A673 (cell line): ENCODE data around the gene RAB27B. TPM values are rescaled to one million over a fixed set of nuclear protein-coding genes. Genes with fewer than 3 reads are reported as not detected.

Source experiments
- BruUV-seq: library from RNA; stranded (reverse); fragments of 400-500 nt; replicated peaks from 2 replicates; lab custom pipeline; 2021; lab: Mats Ljungman, UMichigan
- CTCF ChIA-PET: fragments of 300-600 bp; sonication (Branson Sonifier 250); formaldehyde crosslinking; loops from one replicate; lab custom pipeline; 2022; ENCODE audit warnings: antibody characterized with exemption; lab: Charles Lee
- POLR2A ChIA-PET: fragments of 300-600 bp; sonication (Branson Sonifier 250); formaldehyde crosslinking; loops from one replicate; lab custom pipeline; 2022; ENCODE audit warnings: antibody characterized with exemption; ENCODE audit not compliant: low non-redundant PET; lab: Charles Lee
- DNase-seq: peaks from one replicate; pipeline ENCODE4 v3.0.0-alpha.2; 2015; ENCODE audit warnings: low spot score
- H3K27ac ChIP-seq: fragments of 200-600 bp; sonication (generic); 2 replicates; pipeline ENCODE4 v1.5.1; 2016; ENCODE audit warnings: mixed run types, low read depth, mild to moderate bottlenecking, mixed read lengths, antibody characterized with exemption, low read length; ENCODE audit not compliant: poor library complexity, severe bottlenecking
- H3K27me3 ChIP-seq: fragments of 200-600 bp; sonication (generic); replicated peaks from 2 replicates; pipeline ENCODE4 v1.6.1; 2017; ENCODE audit warnings: mixed run types, low read depth, mild to moderate bottlenecking, mixed read lengths, antibody characterized with exemption, low read length; ENCODE audit not compliant: insufficient read depth, poor library complexity
- H3K36me3 ChIP-seq: fragments of 200-600 bp; sonication (generic); 2 replicates; pipeline ENCODE4 v1.6.1; 2016; ENCODE audit warnings: mixed run types, mild to moderate bottlenecking, mixed read lengths, antibody characterized with exemption, low read length; ENCODE audit not compliant: insufficient read depth, poor library complexity, severe bottlenecking
- H3K4me1 ChIP-seq: fragments of 200-600 bp; sonication (generic); 2 replicates; pipeline ENCODE4 v1.6.1; 2017; ENCODE audit warnings: mixed run types, mild to moderate bottlenecking, mixed read lengths, antibody characterized with exemption, low read length; ENCODE audit not compliant: insufficient read depth, poor library complexity, severe bottlenecking
- H3K4me3 ChIP-seq: fragments of 200-600 bp; sonication (generic); 2 replicates; pipeline ENCODE4 v1.5.1; 2016; ENCODE audit warnings: low read depth, mixed run types, mild to moderate bottlenecking, mixed read lengths, low read length; ENCODE audit not compliant: poor library complexity, severe bottlenecking
- H3K9me3 ChIP-seq: fragments of 200-600 bp; sonication (generic); 2 replicates; pipeline ENCODE4 v1.6.1; 2016; ENCODE audit warnings: mixed run types, low read depth, mild to moderate bottlenecking, mixed read lengths, antibody characterized with exemption, low read length; ENCODE audit not compliant: poor library complexity, severe bottlenecking
- CTCF ChIP-seq: fragments of 300-800, 200-600 bp; sonication (generic); conservative IDR thresholded peaks from 2 replicates; pipeline ENCODE4 v1.5.1; 2017; ENCODE audit warnings: low read depth, mild to moderate bottlenecking, antibody characterized with exemption, low read length, moderate library complexity, mixed read lengths
- EZH2 ChIP-seq: fragments of 200-600 bp; sonication (generic); IDR thresholded peaks from 2 replicates; pipeline ENCODE4 v1.6.1; 2017; ENCODE audit warnings: borderline replicate concordance, low read depth, mild to moderate bottlenecking, mixed read lengths, antibody characterized with exemption, low read length; ENCODE audit not compliant: poor library complexity, severe bottlenecking
- intact Hi-C: fragments of 100-400 bp; cut with micrococcal nuclease; formaldehyde crosslinking; loops from one replicate; pipeline ENCODE4 v1.10.0; 2022; ENCODE audit not compliant: unreplicated experiment
- total RNA-seq: library from RNA; stranded (reverse); gene quantifications from 2 replicates; pipeline ENCODE4 v1.2.3, GENCODE V29; 2021

Gene RAB27B
- total RNA-seq, 1 experiment from 2014 or later, result not detected

GRCh38 chr18:54883816-54884604 lies 55.7 kb downstream of the RAB27B start:
- POLR2A ChIA-PET, result no interaction called here
- no TSS peak for BruUV-seq
- Histone ChIP-seq H3K9me3 (no peaks in the 10 kb centered on the region), H3K27ac (no peak overlapping the region), H3K4me3 (no peak overlapping the region), H3K36me3 (no peaks in the 10 kb centered on the region), H3K4me1 (no peaks in the 10 kb centered on the region), H3K27me3 (peaks cover 71% of the 10 kb centered on the region)
- TF ChIP-seq EZH2 (no peak), CTCF (no peak)
- no peak for DNase-seq
- intact Hi-C loops, result no loop called here
- CTCF ChIA-PET, result no interaction called here

- CTCF ChIA-PET, result no interaction called here
These were observed 60.1 kb downstream of the RAB27B start for GRCh38 chr18:54888378-54888777.

GRCh38 chr18:54888933-54889332 lies 60.7 kb downstream of the RAB27B start:
- Histone ChIP-seq H3K4me3 (no peak overlapping the region), H3K4me1 (no peaks in the 10 kb centered on the region), H3K9me3 (no peaks in the 10 kb centered on the region), H3K36me3 (no peaks in the 10 kb centered on the region), H3K27me3 (peaks cover 59% of the 10 kb centered on the region), H3K27ac (no peak overlapping the region)
- no peak for TF ChIP-seq EZH2
- no peak for DNase-seq
- intact Hi-C loops, result no loop called here
- ChIA-PET POLR2A (no interaction called here), CTCF (no interaction called here)
- BruUV-seq, result no TSS peak

More at GRCh38 chr18:54888378-54888777, 60.1 kb downstream of the RAB27B start:
- H3K9me3 ChIP-seq, result no peaks in the 10 kb centered on the region
- no peaks in the 10 kb centered on the region for H3K4me1 ChIP-seq
- intact Hi-C loops, result no loop called here
- no peak for DNase-seq
- no peak overlapping the region for H3K27ac ChIP-seq
- H3K4me3 ChIP-seq, result no peak overlapping the region
- no peaks in the 10 kb centered on the region for H3K36me3 ChIP-seq
- no TSS peak for BruUV-seq
- peaks cover 59% of the 10 kb centered on the region for H3K27me3 ChIP-seq
- POLR2A ChIA-PET, result no interaction called here
- no peak for TF ChIP-seq CTCF
- no peak for TF ChIP-seq EZH2
